ENCODE data around the gene DGKI. TPM values are rescaled to one million over a fixed set of nuclear protein-coding genes. Genes with fewer than 3 reads are reported as not detected.

Gene DGKI
- total RNA-seq, 4 donors from 2014 or later: 0.66 to 2.9 (median 1.7) TPM

- no peaks in the 10 kb centered on the region for H3K36me3 ChIP-seq
- intact Hi-C loops (cut with DNase I): no loop called here
These were observed 450.7 kb downstream of the DGKI start for GRCh38 chr7:137396051-137396450.

GRCh38 chr7:137395420-137395819, 451.4 kb downstream of the DGKI start:
- no peak for TF ChIP-seq EP300 (IDR thresholded peaks at IDR 0.05)
- no peak for TF ChIP-seq POLR2AphosphoS5 (IDR thresholded peaks at IDR 0.05)
- no peak for TF ChIP-seq CTCF (IDR thresholded peaks at IDR 0.05)
- no peak for TF ChIP-seq POLR2A (IDR thresholded peaks at IDR 0.05; ENCODE audit: low read depth)
- no peaks in the 10 kb centered on the region for H3K27me3 ChIP-seq
- H3K4me3 ChIP-seq: no peak overlapping the region
- no peaks in the 10 kb centered on the region for H3K9me3 ChIP-seq
- no peaks in the 10 kb centered on the region for H3K36me3 ChIP-seq
- H3K27ac ChIP-seq (replicated peaks in 1 of 4): no peak overlapping the region
- intact Hi-C loops (cut with DNase I): no loop called here
- no peaks in the 10 kb centered on the region for H3K4me1 ChIP-seq
- DNase-seq (ENCODE audit: extremely low spot score): no peak
- WGBS: 67% methylated on average over 9 of the region's 9 CpGs

More at GRCh38 chr7:137396051-137396450, 450.7 kb downstream of the DGKI start:
- H3K9me3 ChIP-seq: no peaks in the 10 kb centered on the region
- no peaks in the 10 kb centered on the region for H3K4me1 ChIP-seq
- TF ChIP-seq POLR2A (IDR thresholded peaks at IDR 0.05; ENCODE audit: low read depth): no peak
- TF ChIP-seq CTCF (IDR thresholded peaks at IDR 0.05): no peak
- TF ChIP-seq EP300 (IDR thresholded peaks at IDR 0.05): no peak
- TF ChIP-seq POLR2AphosphoS5 (IDR thresholded peaks at IDR 0.05): no peak
- H3K4me3 ChIP-seq: no peak overlapping the region
- no peak for DNase-seq (ENCODE audit: extremely low spot score)
- H3K27ac ChIP-seq (replicated peaks in 1 of 4): no peak overlapping the region
- WGBS: 89% methylated on average over 4 of the region's 4 CpGs
- H3K27me3 ChIP-seq: no peaks in the 10 kb centered on the region

- intact Hi-C loops (cut with DNase I): no loop called here
- Histone ChIP-seq H3K27ac (replicated peaks in 1 of 4) (no peak overlapping the region), H3K4me3 (no peak overlapping the region), H3K4me1 (peaks cover 0 to 3% (median 0%) of the 10 kb centered on the region in 4 donors), H3K9me3 (no peaks in the 10 kb centered on the region), H3K36me3 (no peaks in the 10 kb centered on the region), H3K27me3 (no peaks in the 10 kb centered on the region)
- no peak for TF ChIP-seq EP300 (IDR thresholded peaks at IDR 0.05)
- TF ChIP-seq POLR2AphosphoS5 (IDR thresholded peaks at IDR 0.05): no peak
- no peak for TF ChIP-seq POLR2A (IDR thresholded peaks at IDR 0.05; ENCODE audit: low read depth)
- no peak for TF ChIP-seq CTCF (IDR thresholded peaks at IDR 0.05)
- no peak for DNase-seq (ENCODE audit: extremely low spot score)
These were observed 453.2 kb downstream of the DGKI start for GRCh38 chr7:137393570-137393969.

- Histone ChIP-seq H3K4me1 (peaks cover 0 to 8% (median 0%) of the 10 kb centered on the region in 4 donors), H3K9me3 (no peaks in the 10 kb centered on the region), H3K36me3 (no peaks in the 10 kb centered on the region), H3K27me3 (no peaks in the 10 kb centered on the region), H3K27ac (replicated peaks in 1 of 4) (no peak overlapping the region), H3K4me3 (no peak overlapping the region)
- WGBS: 100% methylated on average over 1 of the region's 1 CpG
- intact Hi-C loops (cut with DNase I): no loop called here
- no peak for DNase-seq (ENCODE audit: extremely low spot score)
- TF ChIP-seq POLR2AphosphoS5 (IDR thresholded peaks at IDR 0.05) (no peak), EP300 (IDR thresholded peaks at IDR 0.05) (no peak), CTCF (IDR thresholded peaks at IDR 0.05) (no peak), POLR2A (IDR thresholded peaks at IDR 0.05; ENCODE audit: low read depth) (no peak)
These were observed 456.7 kb downstream of the DGKI start for GRCh38 chr7:137390076-137390475.

GRCh38 chr7:137388916-137389315, 457.9 kb downstream of the DGKI start:
- Histone ChIP-seq H3K27ac (replicated peaks in 1 of 4) (no peak overlapping the region), H3K9me3 (no peaks in the 10 kb centered on the region), H3K4me3 (no peak overlapping the region), H3K36me3 (no peaks in the 10 kb centered on the region), H3K27me3 (no peaks in the 10 kb centered on the region), H3K4me1 (peaks cover 0 to 8% (median 0%) of the 10 kb centered on the region in 4 donors)
- DNase-seq (ENCODE audit: extremely low spot score): no peak
- no peak for TF ChIP-seq POLR2A (IDR thresholded peaks at IDR 0.05; ENCODE audit: low read depth)
- TF ChIP-seq EP300 (IDR thresholded peaks at IDR 0.05): no peak
- TF ChIP-seq CTCF (IDR thresholded peaks at IDR 0.05): no peak
- TF ChIP-seq POLR2AphosphoS5 (IDR thresholded peaks at IDR 0.05): no peak
- intact Hi-C loops (cut with DNase I): no loop called here
- WGBS: 88% methylated on average over 1 of the region's 1 CpG
